ENCODE measurements around the gene HDAC1. TPM values are rescaled to one million over a fixed set of nuclear protein-coding genes. Genes with fewer than 3 reads are reported as not detected.

Gene HDAC1
- total and polyA plus RNA-seq, 8 donors: 27.0 to 77.9 (median 31.3) TPM

DNA sequence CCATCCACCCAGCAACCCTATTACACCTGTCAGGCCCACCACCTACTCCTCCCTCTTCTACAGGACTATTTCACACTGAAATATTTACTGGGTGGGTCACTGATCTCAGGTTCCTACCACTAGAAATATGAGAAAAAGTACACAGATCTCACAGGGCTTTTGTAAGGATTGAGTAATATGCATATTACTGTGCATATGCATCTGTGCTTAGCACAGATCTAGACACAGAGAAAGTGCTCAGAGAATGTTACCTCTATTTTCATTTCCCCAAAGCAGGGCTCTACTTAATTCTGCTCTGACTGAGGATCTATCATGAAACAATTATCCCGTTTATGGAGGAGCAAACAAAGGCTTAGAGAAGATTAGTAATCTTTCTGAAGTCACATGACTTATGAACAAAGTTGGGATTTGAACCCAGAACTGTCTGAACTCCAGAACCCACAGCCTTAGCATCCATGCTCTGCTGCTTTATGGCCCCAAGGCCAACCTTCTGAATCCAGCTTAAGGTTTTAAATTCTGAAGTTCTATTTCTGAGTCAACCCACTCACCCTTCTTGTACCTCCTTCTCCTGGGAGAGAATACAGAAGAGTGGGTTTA is 82.2 kb downstream of the HDAC1 start:
- Histone ChIP-seq H3K4me1 (no peaks in the 10 kb centered on the region), H3K27ac (no peak overlapping the region), H3K27me3 (no peaks in the 10 kb centered on the region), H3K9me3 (no peaks in the 10 kb centered on the region), H3K4me3 (no peak overlapping the region), H3K36me3 (peaks cover 0 to 61% (median 50%) of the 10 kb centered on the region in 3 donors)
- DNase-seq: no peak
- intact Hi-C loops (cut with DNase I): no loop called here
- 33 to 39% methylated on average over 1 of the region's 1 CpG for WGBS, 2 donors
- TF ChIP-seq, protein P1, sequence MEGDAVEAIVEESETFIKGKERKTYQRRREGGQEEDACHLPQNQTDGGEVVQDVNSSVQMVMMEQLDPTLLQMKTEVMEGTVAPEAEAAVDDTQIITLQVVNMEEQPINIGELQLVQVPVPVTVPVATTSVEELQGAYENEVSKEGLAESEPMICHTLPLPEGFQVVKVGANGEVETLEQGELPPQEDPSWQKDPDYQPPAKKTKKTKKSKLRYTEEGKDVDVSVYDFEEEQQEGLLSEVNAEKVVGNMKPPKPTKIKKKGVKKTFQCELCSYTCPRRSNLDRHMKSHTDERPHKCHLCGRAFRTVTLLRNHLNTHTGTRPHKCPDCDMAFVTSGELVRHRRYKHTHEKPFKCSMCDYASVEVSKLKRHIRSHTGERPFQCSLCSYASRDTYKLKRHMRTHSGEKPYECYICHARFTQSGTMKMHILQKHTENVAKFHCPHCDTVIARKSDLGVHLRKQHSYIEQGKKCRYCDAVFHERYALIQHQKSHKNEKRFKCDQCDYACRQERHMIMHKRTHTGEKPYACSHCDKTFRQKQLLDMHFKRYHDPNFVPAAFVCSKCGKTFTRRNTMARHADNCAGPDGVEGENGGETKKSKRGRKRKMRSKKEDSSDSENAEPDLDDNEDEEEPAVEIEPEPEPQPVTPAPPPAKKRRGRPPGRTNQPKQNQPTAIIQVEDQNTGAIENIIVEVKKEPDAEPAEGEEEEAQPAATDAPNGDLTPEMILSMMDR (IDR thresholded peaks at IDR 0.05): no peak
- ATAC-seq: no peak
- no peak for FAIRE-seq

DNA sequence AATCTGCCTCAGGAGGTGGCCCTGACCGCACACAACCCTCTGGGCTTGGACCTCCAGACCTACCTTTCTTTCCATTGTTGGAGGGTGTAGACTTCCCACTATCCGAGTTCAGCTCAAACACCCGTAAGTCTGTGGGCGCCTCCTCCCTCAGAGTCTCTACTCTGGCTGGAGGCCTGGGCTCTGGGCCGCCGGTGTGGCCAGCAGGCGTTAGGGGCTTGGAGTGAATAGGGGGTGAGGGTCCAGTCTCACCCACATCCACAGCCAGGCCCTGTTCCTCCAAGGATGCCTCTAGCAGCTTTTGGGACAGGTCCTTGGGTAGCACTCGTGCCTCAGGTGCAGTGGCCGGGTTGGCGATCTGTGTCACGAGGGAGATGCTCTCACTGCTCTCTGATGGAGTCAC is 84.3 kb downstream of the HDAC1 start:
- no peaks in the 10 kb centered on the region for H3K27me3 ChIP-seq
- TF ChIP-seq, protein P1 (IDR thresholded peaks at IDR 0.05): no peak
- H3K36me3 ChIP-seq: peaks cover 0 to 79% (median 59%) of the 10 kb centered on the region in 3 donors
- no peak overlapping the region for H3K4me3 ChIP-seq
- no peaks in the 10 kb centered on the region for H3K4me1 ChIP-seq
- ATAC-seq (no peak), DNase-seq (no peak), FAIRE-seq (no peak)
- no peak overlapping the region for H3K27ac ChIP-seq
- intact Hi-C loops (cut with DNase I): no loop called here
- H3K9me3 ChIP-seq: no peaks in the 10 kb centered on the region
- 96 to 98% methylated on average over 11 of the region's 11 CpGs for WGBS, 2 donors

DNA sequence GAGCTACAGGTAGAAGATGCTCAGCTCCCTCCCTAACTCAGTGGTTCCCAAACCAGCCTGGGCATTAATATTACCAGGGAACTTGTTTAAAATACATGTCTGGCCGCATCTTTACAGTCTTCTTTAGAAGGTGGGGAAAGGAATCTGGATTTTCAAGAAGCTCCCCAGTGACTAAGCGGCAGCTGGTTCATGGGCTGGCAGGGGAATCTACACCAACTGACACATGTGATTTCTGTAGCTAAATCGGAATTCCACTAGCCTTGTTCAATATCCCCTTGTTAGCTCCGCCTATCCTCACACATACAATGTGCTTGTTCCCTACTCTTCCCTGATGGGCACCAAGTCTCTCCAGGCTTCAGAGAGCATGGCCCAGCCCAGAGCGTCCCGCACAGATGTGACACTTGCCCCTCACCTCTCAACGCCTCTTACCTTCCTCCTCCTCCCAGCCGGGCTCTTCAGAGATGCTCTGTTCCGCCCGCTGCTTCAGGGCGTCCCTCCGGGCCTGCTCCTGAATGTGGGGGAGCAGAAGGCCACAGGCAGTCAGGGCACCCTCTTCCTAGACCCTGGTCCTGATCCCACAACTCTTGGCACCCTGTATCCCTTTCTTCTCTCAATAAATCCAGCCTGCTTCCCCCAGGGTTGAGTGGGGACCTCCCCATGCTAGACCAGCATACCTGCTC is 85.8 kb downstream of the HDAC1 start:
- TF ChIP-seq, protein P1 (IDR thresholded peaks at IDR 0.05): no peak
- Histone ChIP-seq H3K9me3 (no peaks in the 10 kb centered on the region), H3K27me3 (no peaks in the 10 kb centered on the region), H3K4me1 (no peaks in the 10 kb centered on the region), H3K36me3 (peaks cover 2 to 87% (median 59%) of the 10 kb centered on the region in 3 donors), H3K27ac (no peak overlapping the region), H3K4me3 (no peak overlapping the region)
- ATAC-seq (peak in 1 of 4 donors; percentile 12), DNase-seq (peak in 1 of 6 donors; percentile 16), FAIRE-seq (no peak)
- intact Hi-C loops (cut with DNase I): no loop called here
- WGBS, 2 donors: 90 to 96% methylated on average over 12 of the region's 12 CpGs

DNA sequence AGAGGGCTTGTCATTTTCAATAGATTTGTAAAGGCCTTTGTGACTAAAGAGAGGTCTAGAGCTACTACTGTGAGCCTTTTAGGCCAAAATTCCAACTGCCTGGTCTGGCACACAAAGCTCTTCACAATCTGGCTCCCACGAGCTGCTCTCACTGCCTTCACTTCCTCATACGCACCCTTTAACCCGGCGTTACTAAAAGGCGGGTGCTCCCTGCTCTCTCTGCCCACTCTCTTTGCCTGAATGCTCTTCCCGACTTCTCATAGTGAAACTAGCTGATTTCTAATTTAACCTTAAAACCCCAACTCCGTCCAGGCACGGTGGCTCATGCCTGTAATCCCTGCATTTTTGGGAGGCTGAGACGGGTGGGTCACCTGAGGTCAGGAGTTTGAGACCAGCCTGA is 88.2 kb downstream of the HDAC1 start:
- TF ChIP-seq, protein P1 (IDR thresholded peaks at IDR 0.05): no peak
- ATAC-seq: no peak
- Histone ChIP-seq H3K27ac (no peak overlapping the region), H3K27me3 (no peaks in the 10 kb centered on the region), H3K36me3 (peaks cover 8 to 96% (median 67%) of the 10 kb centered on the region in 3 donors), H3K4me1 (no peaks in the 10 kb centered on the region), H3K4me3 (no peak overlapping the region), H3K9me3 (no peaks in the 10 kb centered on the region)
- intact Hi-C loops (cut with DNase I): no loop called here
- DNase-seq: no peak
- FAIRE-seq: no peak
- WGBS, 2 donors: 92 to 94% methylated on average over 9 of the region's 9 CpGs

Other genes starting within 250 kb of the HDAC1 start
- gene TMEM39B, start 219.1 kb upstream of the HDAC1 start, total RNA-seq: 1 to 10 TPM; 5.1 to 8.7 (median 6.1) TPM
- gene TMEM39B, start 219.1 kb upstream of the HDAC1 start, polyA plus RNA-seq: 10 to 100 TPM in 1 of 2 donors, 1 to 10 TPM in 1; 6.3 to 11.8 TPM
- gene KPNA6, start 184.0 kb upstream of the HDAC1 start, total RNA-seq: 10 to 100 TPM; 20.9 to 36.2 (median 26.9) TPM
- gene KPNA6, start 184.0 kb upstream of the HDAC1 start, polyA plus RNA-seq: 1 to 10 TPM; 4.9 to 7.9 TPM
- gene TXLNA, start 112.4 kb upstream of the HDAC1 start, total RNA-seq: 10 to 100 TPM; 13.8 to 29.3 (median 20.3) TPM
- 10 to 100 TPM; 13.6 to 14.4 TPM for gene TXLNA, start 112.4 kb upstream of the HDAC1 start, polyA plus RNA-seq
- gene CCDC28B, start 91.5 kb upstream of the HDAC1 start, total RNA-seq: 1 to 10 TPM; 1.6 to 4.7 (median 3.0) TPM
- gene CCDC28B, start 91.5 kb upstream of the HDAC1 start, polyA plus RNA-seq: 1 to 10 TPM; 8.4 to 8.5 TPM
- 1 to 10 TPM; 1.1 to 1.7 (median 1.2) TPM for gene IQCC, start 86.4 kb upstream of the HDAC1 start, total RNA-seq
- 1 to 10 TPM; 4.1 to 5.5 TPM for gene IQCC, start 86.4 kb upstream of the HDAC1 start, polyA plus RNA-seq
- not detected for gene DCDC2B, start 83.0 kb upstream of the HDAC1 start, total RNA-seq
- under 1 TPM; 0.05 to 0.11 TPM for gene DCDC2B, start 83.0 kb upstream of the HDAC1 start, polyA plus RNA-seq
- 10 to 100 TPM in 1 of 6 donors, 1 to 10 TPM in 5; 6.2 to 15.2 (median 8.2) TPM for gene TMEM234, start 69.7 kb upstream of the HDAC1 start, total RNA-seq
- gene TMEM234, start 69.7 kb upstream of the HDAC1 start, polyA plus RNA-seq: 10 to 100 TPM; 19.2 to 23.5 TPM
- gene EIF3I, start 69.7 kb upstream of the HDAC1 start, total RNA-seq: 100 to 1,000 TPM in 1 of 6 donors, 10 to 100 TPM in 5; 63.4 to 101 (median 81.0) TPM
- gene EIF3I, start 69.7 kb upstream of the HDAC1 start, polyA plus RNA-seq: 100 to 1,000 TPM in 1 of 2 donors, 10 to 100 TPM in 1; 82.0 to 107 TPM
- 1 to 10 TPM; 1.6 to 6.9 (median 2.9) TPM for gene FAM167B, start 44.9 kb upstream of the HDAC1 start, total RNA-seq
- gene FAM167B, start 44.9 kb upstream of the HDAC1 start, polyA plus RNA-seq: 10 to 100 TPM; 11.6 to 12.0 TPM
- 1 to 10 TPM in 3 of 6 donors, under 1 TPM in 3; 0.09 to 1.6 (median 1.0) TPM for gene LCK, start 40.8 kb upstream of the HDAC1 start, total RNA-seq
- gene LCK, start 40.8 kb upstream of the HDAC1 start, polyA plus RNA-seq: under 1 TPM; 0.33 to 0.80 TPM
- gene MARCKSL1, start 44.1 kb downstream of the HDAC1 start, total RNA-seq: 10 to 100 TPM in 4 of 6 donors, 1 to 10 TPM in 2; 7.3 to 49.5 (median 14.5) TPM
- 10 to 100 TPM; 16.3 to 16.5 TPM for gene MARCKSL1, start 44.1 kb downstream of the HDAC1 start, polyA plus RNA-seq
- 1 to 10 TPM; 1.9 to 6.4 (median 3.8) TPM for gene FAM229A, start 70.4 kb downstream of the HDAC1 start, total RNA-seq
- gene FAM229A, start 70.4 kb downstream of the HDAC1 start, polyA plus RNA-seq: 10 to 100 TPM; 18.6 to 21.8 TPM
- 1 to 10 TPM; 1.0 to 2.5 (median 1.3) TPM for gene TSSK3, start 70.5 kb downstream of the HDAC1 start, total RNA-seq
- gene TSSK3, start 70.5 kb downstream of the HDAC1 start, polyA plus RNA-seq: 1 to 10 TPM in 1 of 2 donors, under 1 TPM in 1; 0.35 to 1.8 TPM
- 10 to 100 TPM; 35.9 to 56.9 (median 47.0) TPM for gene BSDC1, start 102.4 kb downstream of the HDAC1 start, total RNA-seq
- gene BSDC1, start 102.4 kb downstream of the HDAC1 start, polyA plus RNA-seq: 10 to 100 TPM; 36.3 to 40.5 TPM
- under 1 TPM; under 0.01 to 0.06 (median under 0.01) TPM for gene ZBTB8B, start 173.0 kb downstream of the HDAC1 start, total RNA-seq
- under 1 TPM; 0.04 to 0.05 TPM for gene ZBTB8B, start 173.0 kb downstream of the HDAC1 start, polyA plus RNA-seq
- 1 to 10 TPM; 2.9 to 5.2 (median 3.6) TPM for gene ZBTB8A, start 247.3 kb downstream of the HDAC1 start, total RNA-seq
- 1 to 10 TPM; 1.3 to 2.3 TPM for gene ZBTB8A, start 247.3 kb downstream of the HDAC1 start, polyA plus RNA-seq

Data from pancreas (tissue), 10 donors.